Measurements from ENCODE around the gene TMED10.

DNA sequence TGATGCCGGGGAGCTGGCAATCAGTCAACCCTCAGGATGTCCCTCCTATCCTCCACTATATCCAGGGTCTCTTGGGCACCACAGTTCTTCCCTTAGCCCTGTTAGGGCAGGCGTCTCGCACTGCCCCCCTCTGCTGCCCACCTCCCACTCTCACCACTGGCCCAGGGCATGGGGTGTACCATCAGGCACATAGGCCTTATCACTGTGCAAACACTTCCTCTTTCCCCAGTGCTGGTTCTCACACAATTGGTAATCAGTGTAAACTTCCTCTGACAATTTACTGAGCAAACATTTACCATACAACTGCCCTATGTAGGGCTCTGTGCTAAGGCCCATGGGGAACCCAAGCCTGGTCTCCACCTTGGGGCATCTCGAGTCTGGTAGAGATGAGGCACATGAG is 20.1 kb upstream of the TMED10 start:
- TF ChIP-seq, protein P1, sequence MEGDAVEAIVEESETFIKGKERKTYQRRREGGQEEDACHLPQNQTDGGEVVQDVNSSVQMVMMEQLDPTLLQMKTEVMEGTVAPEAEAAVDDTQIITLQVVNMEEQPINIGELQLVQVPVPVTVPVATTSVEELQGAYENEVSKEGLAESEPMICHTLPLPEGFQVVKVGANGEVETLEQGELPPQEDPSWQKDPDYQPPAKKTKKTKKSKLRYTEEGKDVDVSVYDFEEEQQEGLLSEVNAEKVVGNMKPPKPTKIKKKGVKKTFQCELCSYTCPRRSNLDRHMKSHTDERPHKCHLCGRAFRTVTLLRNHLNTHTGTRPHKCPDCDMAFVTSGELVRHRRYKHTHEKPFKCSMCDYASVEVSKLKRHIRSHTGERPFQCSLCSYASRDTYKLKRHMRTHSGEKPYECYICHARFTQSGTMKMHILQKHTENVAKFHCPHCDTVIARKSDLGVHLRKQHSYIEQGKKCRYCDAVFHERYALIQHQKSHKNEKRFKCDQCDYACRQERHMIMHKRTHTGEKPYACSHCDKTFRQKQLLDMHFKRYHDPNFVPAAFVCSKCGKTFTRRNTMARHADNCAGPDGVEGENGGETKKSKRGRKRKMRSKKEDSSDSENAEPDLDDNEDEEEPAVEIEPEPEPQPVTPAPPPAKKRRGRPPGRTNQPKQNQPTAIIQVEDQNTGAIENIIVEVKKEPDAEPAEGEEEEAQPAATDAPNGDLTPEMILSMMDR (IDR thresholded peaks at IDR 0.05) = peak in 1 of 7 experiments; percentile 3
- no peak for TF ChIP-seq POLR2A (IDR thresholded peaks at IDR 0.05)
